SK-N-DZ (cell line): ENCODE measurements around the gene PGP.

Experiments
- DNase-seq: peaks from one replicate; pipeline ENCODE4 v3.0.0-alpha.2; 2015; ENCODE audit warnings: low spot score

PGP gene

GRCh38 chr16:2183671-2184070 is 31.0 kb downstream of the PGP start:
- DNase-seq = no peak

GRCh38 chr16:2181952-2182351 is 32.7 kb downstream of the PGP start:
- no peak for DNase-seq

- DNase-seq = no peak
Measured at GRCh38 chr16:2180962-2181923, 33.4 kb downstream of the PGP start.

- no peak for DNase-seq
Measured at GRCh38 chr16:2180461-2180860, 34.2 kb downstream of the PGP start.

- DNase-seq = no peak
Measured at GRCh38 chr16:2179576-2179975, 35.1 kb downstream of the PGP start.

GRCh38 chr16:2179107-2179501 is 35.5 kb downstream of the PGP start:
- no peak for DNase-seq

GRCh38 chr16:2178321-2179106 is 36.1 kb downstream of the PGP start:
- DNase-seq = no peak

GRCh38 chr16:2177561-2177960 is 37.1 kb downstream of the PGP start:
- no peak for DNase-seq

GRCh38 chr16:2177101-2177500 is 37.5 kb downstream of the PGP start:
- DNase-seq = no peak

- no peak for DNase-seq
Measured at GRCh38 chr16:2176047-2176446, 38.6 kb downstream of the PGP start.

- no peak for DNase-seq
Measured at GRCh38 chr16:2175454-2175853, 39.2 kb downstream of the PGP start.

GRCh38 chr16:2174396-2175131 is 40.1 kb downstream of the PGP start:
- no peak for DNase-seq

- DNase-seq = no peak
Measured at GRCh38 chr16:2173916-2174315, 40.7 kb downstream of the PGP start.

GRCh38 chr16:2173366-2173765 is 41.3 kb downstream of the PGP start:
- DNase-seq = no peak

GRCh38 chr16:2172688-2173335 is 41.8 kb downstream of the PGP start:
- no peak for DNase-seq

- no peak for DNase-seq
Measured at GRCh38 chr16:2171601-2172178, 43.0 kb downstream of the PGP start.

GRCh38 chr16:2170587-2171435 is 43.8 kb downstream of the PGP start:
- no peak for DNase-seq

GRCh38 chr16:2170080-2170479 is 44.6 kb downstream of the PGP start:
- DNase-seq = no peak

GRCh38 chr16:2167068-2167638 is 47.5 kb downstream of the PGP start:
- DNase-seq = no peak
